Ascending aorta (tissue), 2 donors: Measurements from ENCODE around the gene DGKI. TPM values are rescaled to one million over a fixed set of nuclear protein-coding genes. Genes with fewer than 3 reads are reported as not detected.

ENCODE experiments used
- DNase-seq, 2 donors: peaks; one replicate each; pipeline ENCODE4 v3.0.0-alpha.2; 2019; ENCODE audit warnings: low spot score in 2 of 2
- H3K27ac ChIP-seq, 2 donors: fragments of 200-600 bp; sonication (generic); one replicate each; pipeline ENCODE4 v1.5.1; 2016 to 2017; ENCODE audit warnings: mild to moderate bottlenecking in 1 of 2
- H3K27me3 ChIP-seq: fragments of 200-600 bp; sonication (generic); one replicate; pipeline ENCODE4 v1.5.1; 2017
- H3K36me3 ChIP-seq, 2 donors: fragments of 200-600 bp; sonication (generic); one replicate each; pipeline ENCODE4 v1.5.1; 2016
- H3K4me1 ChIP-seq, 2 donors: fragments of 200-600 bp; sonication (generic); one replicate each; pipeline ENCODE4 v1.5.1; 2016 to 2017; ENCODE audit warnings: mild to moderate bottlenecking in 1 of 2
- H3K4me3 ChIP-seq, 2 donors: fragments of 200-600 bp; sonication (generic); one replicate each; pipeline ENCODE4 v1.5.1; 2016 to 2017; ENCODE audit warnings: mild to moderate bottlenecking in 1 of 2
- H3K9me3 ChIP-seq, 2 donors: fragments of 200-600 bp; sonication (generic); one replicate each; pipeline ENCODE4 v1.5.1; 2016
- CTCF ChIP-seq, 3 experiments: fragments of 200-600 bp in 2 of 3; fragments of 450-650 bp in 1 of 3; sonication (generic) in 2 of 3; IDR thresholded peaks; one replicate each; pipeline ENCODE4 v1.5.1; 2016 to 2019; ENCODE audit warnings: antibody characterized with exemption in 3 of 3, mild to moderate bottlenecking in 1 of 3, moderate library complexity in 1 of 3
- intact Hi-C: fragments of 100-400 bp; cut with DNase I; formaldehyde crosslinking; loops from one replicate; pipeline ENCODE4 v1.15.1; 2023
- total RNA-seq: library from RNA; depleted of rRNA; stranded (reverse); fragments of >200 nt; gene quantifications from one replicate; pipeline ENCODE4 v1.1.0, GENCODE V29; 2016

The DGKI gene
- total RNA-seq, 1 donor from 2014 or later, result 13.4 TPM

- Histone ChIP-seq H3K4me3 (no peak overlapping the region), H3K4me1 (peaks cover 0 to 11% of the 10 kb centered on the region in 2 donors), H3K27ac (no peak overlapping the region), H3K36me3 (peaks cover 17 to 43% of the 10 kb centered on the region in 2 donors), H3K9me3 (no peaks in the 10 kb centered on the region), H3K27me3 (no peaks in the 10 kb centered on the region)
- TF ChIP-seq CTCF (IDR thresholded peaks at IDR 0.05), result no peak
- intact Hi-C loops, result no loop called here
- no peak for DNase-seq
These were observed 23.3 kb upstream of the DGKI start for GRCh38 chr7:137870078-137870477.

GRCh38 chr7:137869260-137869659 lies 22.5 kb upstream of the DGKI start:
- no peak for DNase-seq
- intact Hi-C loops, result no loop called here
- H3K36me3 ChIP-seq, result peaks cover 20 to 42% of the 10 kb centered on the region in 2 donors
- no peaks in the 10 kb centered on the region for H3K27me3 ChIP-seq
- no peaks in the 10 kb centered on the region for H3K9me3 ChIP-seq
- no peak for TF ChIP-seq CTCF (IDR thresholded peaks at IDR 0.05)
- H3K27ac ChIP-seq, result no peak overlapping the region
- peaks cover 0 to 3% of the 10 kb centered on the region in 2 donors for H3K4me1 ChIP-seq
- no peak overlapping the region for H3K4me3 ChIP-seq

GRCh38 chr7:137867289-137867688 lies 20.5 kb upstream of the DGKI start:
- DNase-seq, result no peak
- Histone ChIP-seq H3K27ac (no peak overlapping the region), H3K4me3 (no peak overlapping the region), H3K36me3 (peaks cover 26% of the 10 kb centered on the region in 2 donors), H3K9me3 (no peaks in the 10 kb centered on the region), H3K27me3 (no peaks in the 10 kb centered on the region), H3K4me1 (no peaks in the 10 kb centered on the region)
- intact Hi-C loops, result no loop called here
- TF ChIP-seq CTCF (IDR thresholded peaks at IDR 0.05), result no peak

- H3K4me1 ChIP-seq, result no peaks in the 10 kb centered on the region
- peaks cover 26% of the 10 kb centered on the region in 2 donors for H3K36me3 ChIP-seq
- intact Hi-C loops, result no loop called here
- no peak for TF ChIP-seq CTCF (IDR thresholded peaks at IDR 0.05)
- no peaks in the 10 kb centered on the region for H3K9me3 ChIP-seq
- no peak overlapping the region for H3K27ac ChIP-seq
- H3K27me3 ChIP-seq, result no peaks in the 10 kb centered on the region
- H3K4me3 ChIP-seq, result no peak overlapping the region
- DNase-seq, result no peak
These were observed 19.0 kb upstream of the DGKI start for GRCh38 chr7:137865764-137866163.

GRCh38 chr7:137862964-137863363 lies 16.2 kb upstream of the DGKI start:
- no peak overlapping the region for H3K27ac ChIP-seq
- no peak for DNase-seq
- no peak overlapping the region for H3K4me3 ChIP-seq
- TF ChIP-seq CTCF (IDR thresholded peaks at IDR 0.05), result no peak
- intact Hi-C loops, result no loop called here
- peaks cover 29 to 31% of the 10 kb centered on the region in 2 donors for H3K36me3 ChIP-seq
- H3K27me3 ChIP-seq, result no peaks in the 10 kb centered on the region
- H3K4me1 ChIP-seq, result no peaks in the 10 kb centered on the region
- no peaks in the 10 kb centered on the region for H3K9me3 ChIP-seq

- DNase-seq, result no peak
- H3K27me3 ChIP-seq, result no peaks in the 10 kb centered on the region
- peaks cover 24 to 29% of the 10 kb centered on the region in 2 donors for H3K36me3 ChIP-seq
- H3K4me1 ChIP-seq, result no peaks in the 10 kb centered on the region
- no peak overlapping the region for H3K27ac ChIP-seq
- no peaks in the 10 kb centered on the region for H3K9me3 ChIP-seq
- H3K4me3 ChIP-seq, result no peak overlapping the region
- no peak for TF ChIP-seq CTCF (IDR thresholded peaks at IDR 0.05)
- intact Hi-C loops, result no loop called here
These were observed 15.6 kb upstream of the DGKI start for GRCh38 chr7:137862358-137862757.
